Nephron progenitor cell (in vitro differentiated cells): ENCODE results near the gene RNF7.
"Not testable (repeated sequence)": the region's sequence is repeated elsewhere in the genome, so short reads cannot be mapped to it uniquely, and the experiment has no call there.

ENCODE experiments used
- DNase-seq: peaks from one replicate; pipeline ENCODE4 v3.0.0; 2021
- H3K27ac Mint-ChIP-seq: 2 replicates; pipeline ENCODE4 v1.8.0; 2021; ENCODE audit warnings: mild to moderate bottlenecking, moderate library complexity, mixed read lengths
- H3K27me3 Mint-ChIP-seq: 2 replicates; pipeline ENCODE4 v1.8.0; 2021; ENCODE audit warnings: mild to moderate bottlenecking, low read depth, mixed read lengths; ENCODE audit not compliant: poor library complexity
- H3K36me3 Mint-ChIP-seq: 2 replicates; pipeline ENCODE4 v1.8.0; 2021; ENCODE audit warnings: low read depth, mixed read lengths
- H3K4me1 Mint-ChIP-seq: 2 replicates; pipeline ENCODE4 v1.8.0; 2021; ENCODE audit warnings: mixed read lengths
- H3K4me3 Mint-ChIP-seq: 2 replicates; pipeline ENCODE4 v1.8.0; 2021; ENCODE audit warnings: mild to moderate bottlenecking, moderate library complexity, mixed read lengths
- H3K9me3 Mint-ChIP-seq: 2 replicates; pipeline ENCODE4 v1.8.0; 2021; ENCODE audit warnings: mild to moderate bottlenecking, moderate library complexity, mixed read lengths
- CTCF ChIP-seq: fragments of 200-600 bp; sonication (generic); IDR thresholded peaks from 2 replicates; pipeline ENCODE4 v1.5.0; 2021; ENCODE audit warnings: antibody characterized with exemption

Gene RNF7

GRCh38 chr3:141784531-141784930 is 46.4 kb downstream of the RNF7 start:
- H3K27me3 Mint-ChIP-seq = peaks cover 10% of the 10 kb centered on the region

GRCh38 chr3:141788149-141788548 is 50.1 kb downstream of the RNF7 start:
- no peaks in the 10 kb centered on the region for H3K9me3 Mint-ChIP-seq
- H3K4me1 Mint-ChIP-seq = peaks cover 30% of the 10 kb centered on the region
- TF ChIP-seq CTCF = no peak
- DNase-seq = no peak
- H3K36me3 Mint-ChIP-seq = no peaks in the 10 kb centered on the region
- no peak overlapping the region for H3K4me3 Mint-ChIP-seq
- peak overlapping the region; percentile 27 for H3K27ac Mint-ChIP-seq
- H3K27me3 Mint-ChIP-seq = peaks cover 12% of the 10 kb centered on the region

More at GRCh38 chr3:141784531-141784930, 46.4 kb downstream of the RNF7 start:
- Mint-ChIP-seq H3K9me3 (no peaks in the 10 kb centered on the region), H3K4me3 (no peak overlapping the region), H3K36me3 (no peaks in the 10 kb centered on the region), H3K27ac (peak overlapping the region; percentile 64), H3K4me1 (peaks cover 31% of the 10 kb centered on the region)
- no peak for DNase-seq
- no peak for TF ChIP-seq CTCF

GRCh38 chr3:141788750-141789149 is 50.7 kb downstream of the RNF7 start:
- Mint-ChIP-seq H3K4me1 (peaks cover 24% of the 10 kb centered on the region), H3K27me3 (peaks cover 12% of the 10 kb centered on the region)
- H3K4me3 Mint-ChIP-seq, H3K9me3 Mint-ChIP-seq, H3K27ac Mint-ChIP-seq, H3K36me3 Mint-ChIP-seq, DNase-seq: not testable (repeated sequence)

- Mint-ChIP-seq H3K4me1 (peaks cover 22% of the 10 kb centered on the region), H3K27ac (no peak overlapping the region), H3K36me3 (no peaks in the 10 kb centered on the region), H3K4me3 (no peak overlapping the region), H3K27me3 (peaks cover 14% of the 10 kb centered on the region), H3K9me3 (no peaks in the 10 kb centered on the region)
- no peak for TF ChIP-seq CTCF
- DNase-seq = no peak
Observed at GRCh38 chr3:141789281-141789680, 51.2 kb downstream of the RNF7 start.

- peaks cover 14% of the 10 kb centered on the region for H3K27me3 Mint-ChIP-seq
- no peaks in the 10 kb centered on the region for H3K9me3 Mint-ChIP-seq
- no peak for DNase-seq
- no peak overlapping the region for H3K27ac Mint-ChIP-seq
- H3K4me3 Mint-ChIP-seq = no peak overlapping the region
- no peaks in the 10 kb centered on the region for H3K36me3 Mint-ChIP-seq
- H3K4me1 Mint-ChIP-seq = peaks cover 24% of the 10 kb centered on the region
- TF ChIP-seq CTCF = no peak
Observed at GRCh38 chr3:141790171-141790570, 52.1 kb downstream of the RNF7 start.

- DNase-seq = no peak
- H3K36me3 Mint-ChIP-seq = no peaks in the 10 kb centered on the region
- peaks cover 14% of the 10 kb centered on the region for H3K27me3 Mint-ChIP-seq
- H3K27ac Mint-ChIP-seq = no peak overlapping the region
- H3K4me3 Mint-ChIP-seq = no peak overlapping the region
- TF ChIP-seq CTCF = no peak
- H3K9me3 Mint-ChIP-seq = no peaks in the 10 kb centered on the region
- peaks cover 42% of the 10 kb centered on the region for H3K4me1 Mint-ChIP-seq
Observed at GRCh38 chr3:141792495-141792894, 54.4 kb downstream of the RNF7 start.
